Activated effector memory CD4-positive, alpha-beta T cell treated with anti-CD3 and anti-CD28 coated beads, Interleukin-2, amount 50 U/mL, for 16 hours (primary cell): ENCODE data around the gene HDHD5.

Experiments
- DNase-seq: peaks from one replicate; pipeline ENCODE4 v3.0.0-alpha.2; 2020

HDHD5 gene

DNA sequence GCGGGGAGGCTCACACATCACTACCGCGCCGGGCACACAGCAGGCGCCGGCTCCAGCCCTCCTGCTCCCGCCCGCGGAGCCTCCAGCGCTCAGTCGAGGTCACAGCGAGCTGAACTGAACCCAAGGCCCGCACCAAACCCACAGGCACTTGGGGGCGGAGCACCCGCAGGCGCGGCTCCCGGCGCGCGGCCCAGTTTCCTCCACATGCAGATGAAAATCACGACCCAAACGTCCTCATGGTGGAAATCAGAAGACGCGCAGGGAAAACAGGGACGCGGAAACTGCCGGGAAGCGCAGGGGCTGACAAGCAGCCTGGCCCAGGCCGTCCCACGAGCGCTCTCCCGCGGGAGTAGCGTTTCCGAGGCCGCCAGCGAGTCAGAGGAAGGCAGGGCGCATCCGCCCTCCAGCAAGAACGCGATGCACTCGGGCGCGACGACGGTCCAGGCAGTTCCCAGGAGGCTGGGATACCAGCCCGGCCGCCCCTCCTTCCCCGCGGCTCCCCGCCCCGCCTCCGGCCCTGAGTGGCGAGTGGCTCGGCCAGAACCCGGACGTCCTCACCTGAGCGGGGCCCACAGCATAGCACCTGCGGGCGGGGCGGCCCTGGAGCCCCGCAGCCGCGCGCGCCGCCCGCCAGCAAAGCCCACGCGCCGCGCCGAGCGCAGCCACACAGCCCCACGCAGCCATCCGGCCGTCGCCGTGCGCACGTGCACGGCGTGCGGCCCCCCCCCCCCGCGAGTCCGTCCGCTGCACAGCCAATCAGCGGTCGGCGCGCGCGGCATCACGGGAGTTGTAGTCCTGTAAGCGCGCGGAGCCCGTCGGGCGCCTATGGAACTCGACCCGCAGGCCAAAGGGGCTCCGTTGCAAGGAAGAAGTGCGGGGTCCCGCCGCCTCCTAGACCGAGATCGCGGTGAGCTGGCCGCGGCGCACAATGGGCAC, at the start of gene HDHD5:
Gene HDHD5 (minus strand): TSS at position 710 of the 936 bp plus-strand sequence. CDS start 26 bp downstream, at position 684.
- DNase-seq, result peak; percentile 96

DNA sequence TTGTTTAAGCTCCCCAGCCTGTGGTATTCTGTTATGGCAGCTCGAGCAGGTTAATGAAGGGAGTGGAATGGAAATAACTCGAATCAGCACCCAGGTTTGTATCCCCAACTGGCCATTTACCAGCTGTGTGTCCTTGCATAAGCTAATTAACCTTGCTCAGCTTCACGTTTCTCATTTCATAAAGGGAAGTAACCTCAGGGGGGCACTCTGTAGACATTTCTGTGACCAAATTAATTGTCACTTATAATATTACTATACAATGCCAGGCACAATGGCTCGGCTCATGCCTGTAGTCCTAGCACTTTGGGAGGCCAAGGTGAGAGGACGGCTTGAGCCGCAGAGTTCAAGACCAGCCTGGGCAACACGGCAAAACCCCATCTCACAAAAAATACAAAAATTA, 46.4 kb upstream of the HDHD5 start:
- no peak for DNase-seq

DNA sequence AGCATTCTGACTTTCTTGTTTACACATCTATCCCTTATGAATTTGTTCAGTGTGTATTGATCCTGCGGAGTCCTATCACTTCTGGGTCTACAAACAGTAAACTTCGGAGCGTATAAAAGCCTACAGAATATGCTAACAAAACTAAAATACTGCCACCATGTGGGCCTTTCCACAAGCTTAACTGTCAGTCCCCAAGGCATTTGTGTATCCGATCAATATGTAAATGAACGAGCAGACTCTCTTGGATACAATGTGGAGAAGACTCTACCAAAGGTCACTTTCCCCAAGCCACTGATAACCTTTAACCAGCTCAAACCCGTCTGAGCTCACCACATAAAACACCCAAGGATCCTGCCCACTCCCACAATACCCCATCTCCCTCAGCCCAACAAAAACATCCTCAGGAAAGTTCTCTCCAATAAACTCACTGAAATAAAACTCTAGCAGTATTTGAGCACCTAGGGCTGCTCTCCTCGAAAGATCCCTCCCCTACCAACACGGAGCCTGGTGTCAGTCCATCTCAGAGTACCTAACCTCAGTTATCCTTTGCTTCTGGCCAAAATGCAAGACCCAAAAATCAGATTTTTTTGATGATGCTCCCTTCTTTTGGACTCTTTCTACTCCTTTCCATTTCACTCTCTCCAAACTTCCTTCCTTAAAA, 42.3 kb upstream of the HDHD5 start:
- DNase-seq, result no peak

DNA sequence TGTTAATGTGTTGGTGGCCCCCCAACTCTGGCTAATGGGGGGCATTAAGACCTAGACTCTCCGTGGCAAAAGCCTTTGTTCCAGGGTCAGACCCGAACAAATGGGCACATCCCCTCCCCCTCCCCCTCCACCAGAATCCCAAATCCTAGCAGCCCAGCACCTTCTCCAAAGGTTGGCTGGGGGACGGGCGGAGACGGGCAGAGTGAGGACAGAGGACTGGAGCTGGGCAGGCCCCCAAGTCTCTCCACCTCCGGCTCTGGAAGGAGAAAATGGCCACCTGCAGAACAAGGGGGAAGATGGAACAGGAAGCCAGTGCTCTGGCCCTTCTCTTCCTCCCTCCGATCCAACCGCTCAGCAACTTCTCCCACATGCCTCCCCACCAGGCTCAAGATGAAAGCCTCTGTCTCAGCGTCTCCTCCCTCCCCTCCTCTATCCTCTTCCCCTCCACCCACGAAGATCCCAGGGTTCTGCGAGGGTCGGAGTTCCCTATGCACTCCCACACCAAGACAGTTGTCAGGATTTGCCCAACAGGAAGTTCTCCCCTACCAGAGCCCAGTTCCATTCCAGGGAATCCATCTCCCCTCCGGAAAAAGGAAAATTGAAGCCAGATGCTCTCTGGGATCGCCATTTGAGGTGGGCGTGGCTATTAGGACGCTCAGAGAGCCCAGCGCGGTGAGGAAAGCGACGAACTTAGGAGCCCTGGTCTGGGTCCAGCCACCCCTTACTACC, 40.1 kb upstream of the HDHD5 start:
- no peak for DNase-seq

DNA sequence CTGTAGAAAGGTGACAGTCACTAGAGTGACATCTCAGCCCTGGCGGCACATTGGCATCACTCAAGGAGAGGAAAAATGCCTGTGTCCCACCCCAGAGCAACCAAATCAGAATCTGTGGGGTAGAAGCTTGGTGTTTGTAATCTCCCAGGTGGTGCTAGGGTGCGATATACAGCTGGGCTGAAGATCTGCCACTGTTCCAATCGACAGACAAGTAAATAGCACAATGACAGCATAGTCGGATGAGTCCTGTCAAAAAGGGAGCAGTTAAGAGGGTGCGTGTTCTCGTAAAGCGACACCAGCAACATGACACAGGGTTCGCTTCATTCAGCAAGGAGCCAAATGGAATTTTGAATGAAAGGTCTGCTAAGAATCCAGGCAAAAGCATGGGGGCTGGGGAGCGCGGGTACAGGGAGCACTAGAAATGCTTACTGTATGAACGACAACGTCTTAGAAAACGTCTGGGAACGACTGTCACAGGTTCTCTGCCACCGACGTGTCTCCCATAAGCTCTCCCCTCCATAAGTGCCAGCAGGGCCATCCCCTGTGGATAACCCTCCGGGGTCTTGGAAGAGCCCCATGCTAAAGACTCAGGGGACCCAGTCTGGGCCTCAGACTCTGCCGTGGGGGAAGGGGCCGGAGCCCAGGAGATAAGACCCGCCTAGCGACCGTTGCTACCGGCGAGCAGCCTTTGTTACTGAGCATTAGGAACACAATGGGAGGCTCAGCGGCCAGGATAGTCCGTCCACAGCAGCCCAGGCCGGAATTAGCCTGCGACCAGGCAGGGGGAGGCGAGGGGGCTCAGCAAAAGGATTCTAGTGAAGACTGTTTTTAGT, 39.3 kb upstream of the HDHD5 start:
- no peak for DNase-seq

DNA sequence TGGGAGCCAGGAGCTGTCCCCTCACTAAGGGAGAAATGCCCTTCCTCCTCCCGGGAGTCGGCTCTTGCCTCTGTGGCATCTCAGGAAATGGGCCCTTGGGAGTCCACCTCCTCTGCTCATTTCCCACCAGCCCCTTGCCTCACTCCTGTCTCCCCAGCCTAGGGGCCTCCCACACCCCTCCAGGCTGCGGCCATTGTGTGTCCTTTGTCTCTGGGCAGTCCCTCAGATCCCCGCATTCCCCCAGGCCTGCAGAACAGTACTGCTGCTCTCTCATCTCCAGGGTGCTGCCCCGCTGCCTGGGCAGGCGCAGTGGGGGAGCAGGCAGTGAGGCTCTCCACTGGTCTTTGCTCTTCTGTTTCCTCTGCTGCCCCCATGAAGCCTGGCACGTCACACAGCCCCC, 35.1 kb upstream of the HDHD5 start:
- DNase-seq, result no peak

DNA sequence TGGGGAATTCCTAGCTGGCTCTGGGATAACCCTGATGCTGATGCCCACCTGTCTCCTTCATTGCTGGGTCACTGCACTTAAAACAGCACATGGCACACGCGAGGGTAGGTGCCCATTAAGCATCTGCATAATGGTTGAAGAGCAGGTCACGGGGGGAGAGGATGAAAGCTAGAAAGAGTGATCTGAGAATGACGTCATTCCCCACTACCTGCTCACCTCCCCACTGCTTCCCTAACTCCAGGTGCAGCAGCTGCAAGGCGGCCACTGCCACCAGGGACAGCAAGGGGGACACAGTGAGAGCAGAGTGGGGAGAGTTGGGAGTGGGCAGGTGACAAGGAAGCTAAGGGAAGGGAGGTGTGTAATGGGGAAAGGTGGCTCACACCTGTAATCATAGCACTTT, 33.1 kb upstream of the HDHD5 start:
- no peak for DNase-seq

DNA sequence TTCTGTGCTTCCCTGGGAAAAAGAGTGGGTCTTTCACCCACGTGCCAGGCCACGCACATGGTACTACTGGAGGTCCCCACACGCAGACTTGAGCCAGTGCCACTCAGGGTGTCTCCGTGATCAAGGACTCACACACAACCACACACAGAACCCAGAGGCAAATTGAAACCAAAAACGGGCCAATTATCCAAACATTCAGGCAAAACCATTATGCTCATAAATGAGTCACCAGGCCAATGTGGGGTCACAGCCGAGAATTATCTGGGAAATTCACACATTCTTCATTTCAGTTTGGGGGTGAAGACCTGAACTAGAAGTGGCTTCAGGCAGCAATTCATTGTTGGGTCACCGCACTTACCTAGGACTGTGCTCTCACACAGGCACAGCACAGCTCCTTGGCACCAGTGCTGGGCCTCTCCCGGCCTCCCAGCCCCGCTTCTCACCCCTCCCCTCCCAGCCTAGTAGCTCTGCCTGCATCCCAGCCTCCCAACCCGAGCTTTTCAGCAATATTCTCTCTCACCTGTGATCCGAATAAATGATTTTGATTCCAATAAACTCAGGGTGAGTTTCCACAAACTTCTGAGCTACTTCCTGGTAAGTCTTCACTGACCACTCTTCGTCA, 32.2 kb upstream of the HDHD5 start:
- no peak for DNase-seq

DNA sequence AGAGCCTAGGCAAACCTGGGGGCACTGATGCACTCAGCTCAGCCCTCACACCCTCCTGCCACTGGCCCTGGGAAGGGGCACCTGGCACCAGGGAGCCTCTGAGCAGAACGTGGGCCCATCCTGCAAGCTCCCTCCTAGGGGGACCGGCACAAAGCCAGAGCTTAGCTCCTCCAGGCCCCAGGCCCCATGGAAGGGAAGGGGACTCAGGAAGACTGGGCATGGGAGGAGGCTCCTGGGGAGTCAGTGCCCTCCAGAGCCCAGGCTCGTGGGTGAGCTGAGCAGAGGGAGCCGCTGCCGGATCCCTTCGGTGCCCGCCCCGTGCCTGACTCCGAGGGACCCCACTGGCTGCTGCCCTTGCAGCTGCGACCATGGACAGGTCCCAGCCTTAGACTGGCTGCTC, 31.6 kb upstream of the HDHD5 start:
- DNase-seq, result no peak

DNA sequence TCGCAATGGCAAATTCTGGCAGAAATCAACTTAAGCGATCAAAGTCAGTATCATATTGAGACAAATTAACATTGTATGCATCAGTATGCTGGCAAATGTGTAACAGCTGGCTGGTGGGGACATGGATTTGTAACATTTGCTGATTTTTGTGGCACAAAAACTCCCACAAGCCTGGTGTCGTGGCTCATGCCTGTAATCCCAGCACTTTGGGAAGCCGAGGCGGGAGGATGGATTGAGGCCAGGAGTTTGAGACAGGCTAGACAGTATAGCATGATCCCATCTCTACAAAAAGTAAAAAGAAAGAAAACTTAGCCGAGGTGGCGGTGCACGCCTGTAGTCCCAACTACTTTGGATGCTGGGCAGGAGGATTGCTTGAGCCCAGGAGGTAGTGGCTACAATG, 17.6 kb upstream of the HDHD5 start:
- no peak for DNase-seq

DNA sequence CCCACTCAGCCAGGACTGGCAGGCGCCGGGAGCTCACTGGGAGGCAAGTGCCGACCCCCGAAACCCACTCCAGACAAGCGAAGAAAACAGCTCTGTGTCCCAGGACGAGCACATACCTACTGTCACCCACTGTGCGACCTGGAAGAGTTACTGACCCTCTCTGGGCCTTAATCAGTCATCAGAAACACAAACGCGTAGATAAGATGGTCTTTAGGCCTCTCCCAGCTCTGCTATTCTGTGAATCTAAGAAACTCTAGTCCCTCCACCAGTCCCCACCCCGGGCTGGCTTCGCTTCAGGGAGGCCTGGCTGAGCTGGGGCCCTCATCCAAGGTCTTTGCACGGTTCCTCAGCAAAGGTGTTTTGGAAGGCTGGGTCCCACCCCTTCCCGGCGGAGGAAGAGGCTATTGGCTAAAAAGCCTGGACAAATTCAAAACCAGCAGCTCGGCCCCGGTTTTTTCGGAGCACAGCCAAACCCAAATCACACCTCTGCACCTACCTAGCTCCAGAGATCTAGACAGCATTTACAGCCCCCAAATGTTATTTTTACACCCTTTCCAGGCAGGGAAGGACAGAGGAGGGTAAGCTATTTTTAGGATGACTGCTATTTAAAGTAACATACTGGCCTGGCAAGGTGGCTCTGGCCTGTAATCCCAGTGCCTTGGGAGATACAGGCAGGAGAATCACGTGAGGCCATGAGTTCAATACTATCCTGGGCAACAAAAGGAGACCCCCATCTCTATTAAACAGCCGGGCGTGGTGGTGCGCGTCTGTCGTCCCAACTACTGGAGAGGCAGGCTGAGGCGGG, 13.2 kb upstream of the HDHD5 start:
- DNase-seq, result peak; percentile 63

DNA sequence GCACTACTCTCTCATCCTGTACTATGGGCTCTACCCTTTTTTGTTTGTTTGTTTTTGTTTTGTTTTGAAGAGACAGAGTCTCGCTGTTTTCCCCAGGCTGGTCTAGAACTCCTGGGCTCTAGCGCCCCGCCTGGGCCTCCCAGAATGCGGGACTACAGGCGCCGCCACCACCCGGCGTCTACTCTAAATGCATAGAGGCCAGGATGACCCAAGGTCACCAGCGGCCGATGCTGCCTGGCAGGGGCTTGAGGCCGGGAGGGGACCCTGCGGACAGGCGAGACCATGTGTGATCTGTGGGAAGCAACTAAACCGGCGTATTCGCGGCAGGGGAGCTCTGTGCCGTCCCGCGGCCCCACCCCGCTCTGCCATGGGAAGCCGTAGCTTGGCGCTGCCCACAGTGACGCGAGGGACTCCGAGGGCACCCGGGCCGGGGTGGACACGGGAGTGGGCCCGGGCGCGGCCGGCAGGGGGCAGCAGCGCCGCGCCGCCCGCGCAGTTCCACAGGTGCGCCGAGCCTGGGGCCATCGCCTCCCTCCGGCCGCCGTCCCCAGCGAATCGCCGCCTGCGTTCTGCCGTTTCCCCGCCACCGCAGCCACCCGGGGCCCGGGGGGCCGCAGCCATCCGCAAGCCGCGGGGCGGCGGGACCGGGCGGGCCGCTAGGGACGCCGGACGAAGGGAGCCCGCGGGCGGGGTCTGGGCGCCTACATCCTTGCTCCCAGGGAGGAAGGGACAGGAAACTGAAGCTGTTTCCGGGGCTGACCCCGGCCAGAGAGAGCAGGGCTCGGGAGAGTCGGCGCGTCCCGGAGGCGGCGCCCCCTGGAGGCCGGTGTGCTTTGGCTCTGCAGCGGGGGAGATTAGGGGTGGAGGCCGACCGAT, 12.3 kb upstream of the HDHD5 start:
- peak; percentile 91 for DNase-seq

DNA sequence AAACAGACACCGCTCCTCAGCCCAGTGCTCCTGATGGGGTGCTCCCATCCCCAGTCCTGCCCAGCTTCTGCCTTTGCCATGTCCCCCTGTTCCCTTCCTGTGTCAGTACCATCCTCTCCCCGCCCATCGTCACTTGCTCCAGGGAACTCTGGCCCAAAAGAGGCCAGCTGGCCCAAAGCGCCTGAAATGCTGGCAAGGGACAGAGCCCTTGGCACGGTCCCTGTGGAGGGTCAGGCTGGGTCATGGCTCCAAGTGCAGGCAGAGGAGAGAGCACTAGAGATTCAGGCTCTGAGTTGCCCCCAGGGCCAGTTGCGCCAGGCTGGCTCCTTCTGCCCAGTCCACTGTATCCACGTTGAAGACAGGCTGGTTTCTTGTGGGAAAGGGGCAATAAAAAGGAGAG, 8.4 kb upstream of the HDHD5 start:
- DNase-seq, result no peak

DNA sequence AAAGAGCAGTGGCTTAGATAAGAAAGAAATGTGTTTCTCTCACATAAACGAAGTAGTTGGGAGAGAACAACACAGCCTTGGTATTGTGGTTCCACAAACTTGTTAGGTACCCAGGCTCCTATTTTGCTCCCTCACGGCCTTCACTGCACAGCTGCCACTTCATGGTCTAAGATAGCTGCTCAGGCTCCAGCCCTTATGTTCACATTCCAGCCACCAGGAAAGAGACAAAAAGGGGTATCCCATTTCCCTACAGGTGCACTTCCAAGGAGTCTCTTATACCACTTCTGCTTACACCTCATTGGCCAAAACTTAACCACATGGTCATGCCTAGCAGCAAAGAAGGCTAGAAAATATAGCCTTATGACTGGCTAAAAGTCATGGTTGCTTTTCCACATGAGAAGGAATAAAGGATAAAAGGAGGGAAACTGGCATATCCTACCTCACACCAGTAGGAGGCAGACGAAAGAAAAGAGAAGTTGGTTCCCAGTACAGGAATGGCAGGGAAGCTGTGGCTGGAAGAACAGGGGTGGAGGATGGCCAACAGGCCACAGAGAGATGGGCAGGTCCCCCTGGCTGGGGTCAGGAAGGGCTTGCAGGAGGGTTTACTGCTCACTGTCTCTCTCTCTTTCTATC, 5.4 kb upstream of the HDHD5 start:
- no peak for DNase-seq

DNA sequence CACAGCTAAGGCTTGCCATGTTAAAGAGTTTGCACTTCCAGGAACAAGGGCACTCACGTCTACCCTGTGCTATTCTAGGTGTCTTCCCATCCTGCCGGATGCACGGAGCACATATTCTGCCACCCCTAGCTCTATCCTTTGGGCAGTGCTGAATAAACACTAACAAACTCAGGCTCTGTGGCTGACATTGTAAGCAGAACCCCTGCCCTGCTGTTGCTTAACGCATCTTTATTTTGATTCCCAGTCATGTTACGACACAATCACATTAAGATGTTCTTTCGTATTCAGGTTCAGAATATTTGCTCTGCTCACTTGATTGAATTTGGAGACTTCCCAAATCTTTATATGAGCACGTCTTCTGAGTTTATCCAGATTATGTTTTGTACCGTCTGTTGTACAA, 3.7 kb upstream of the HDHD5 start:
- DNase-seq, result no peak

DNA sequence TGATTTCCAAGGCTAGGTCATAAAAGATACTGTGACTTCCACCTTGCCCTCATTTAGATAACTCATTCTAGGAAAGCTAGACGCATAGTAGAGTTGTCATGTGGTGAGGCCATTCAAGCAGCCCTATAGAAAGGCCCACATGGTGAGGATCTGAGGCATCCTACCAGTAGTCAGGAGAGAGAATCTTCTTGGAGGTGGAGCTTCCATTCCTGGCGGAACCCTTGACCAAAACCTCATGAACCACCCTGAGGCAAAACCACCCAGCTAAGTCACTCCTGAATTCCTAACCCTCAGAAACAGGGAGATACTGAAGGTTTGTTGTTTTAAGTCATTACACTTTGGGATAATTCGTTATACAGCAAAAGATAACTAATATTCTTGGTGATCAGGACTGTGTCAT, 2.9 kb upstream of the HDHD5 start:
- no peak for DNase-seq

DNA sequence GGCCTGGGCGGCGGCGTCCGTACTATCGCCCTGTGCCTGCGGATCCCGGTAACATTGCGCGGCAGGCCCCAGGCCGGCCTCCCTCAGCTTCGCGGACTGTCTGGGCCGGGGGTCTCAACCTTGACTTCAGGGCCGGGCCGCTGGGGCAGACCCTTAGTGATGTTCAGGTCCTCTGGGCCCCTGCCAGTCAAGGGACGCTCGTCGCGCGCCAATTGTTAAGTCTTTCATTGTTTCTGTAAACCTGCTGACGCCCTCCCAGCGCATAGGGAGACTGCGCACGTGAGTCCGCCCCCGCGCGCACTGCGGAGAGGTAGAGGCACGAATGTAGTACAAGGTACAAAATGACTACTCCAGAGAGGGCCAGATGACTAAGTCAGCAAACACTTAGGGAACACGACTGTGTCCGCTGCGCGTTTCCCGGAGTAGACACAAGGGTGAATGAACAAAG, 451 bp upstream of the HDHD5 start:
- peak; percentile 85 for DNase-seq

DNA sequence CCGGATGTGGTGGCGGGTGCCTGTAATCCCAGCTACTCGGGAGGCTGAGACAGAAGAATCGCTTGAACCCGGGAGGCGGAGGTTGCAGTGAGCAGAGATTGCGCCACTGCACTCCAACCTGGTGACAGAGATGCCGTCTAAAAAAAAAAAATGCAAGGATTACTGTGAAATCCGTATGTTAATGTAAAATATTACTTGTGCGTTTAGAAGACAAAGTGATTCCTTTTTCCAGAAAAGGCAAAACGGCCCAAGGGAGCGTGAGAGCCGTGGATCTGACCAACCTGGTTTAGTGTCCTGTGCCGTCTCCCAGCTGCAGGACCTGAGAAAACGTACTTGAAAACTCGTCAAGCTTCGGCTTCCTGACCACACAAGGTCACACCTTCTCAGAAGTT, 905 bp downstream of the HDHD5 start:
- DNase-seq, result no peak

DNA sequence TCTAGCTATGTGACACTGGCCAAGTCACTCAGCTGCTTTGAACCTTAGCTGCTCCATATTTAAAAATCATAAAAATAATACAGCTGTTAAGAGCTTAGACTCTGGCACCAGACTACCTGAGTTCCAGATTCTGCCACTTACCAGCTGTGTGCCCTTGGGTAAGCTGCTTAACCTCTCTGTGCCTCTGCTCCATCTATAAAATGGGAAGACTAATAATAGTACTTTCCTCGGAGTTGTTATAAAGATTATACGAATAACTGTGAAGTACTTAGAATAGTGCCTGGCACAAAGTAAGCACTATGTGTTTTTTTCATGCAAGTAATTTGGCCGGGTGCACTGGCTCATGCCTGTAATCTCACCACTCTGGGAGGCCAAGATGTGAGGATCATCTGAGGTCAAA, 1.4 kb downstream of the HDHD5 start:
- DNase-seq, result no peak

DNA sequence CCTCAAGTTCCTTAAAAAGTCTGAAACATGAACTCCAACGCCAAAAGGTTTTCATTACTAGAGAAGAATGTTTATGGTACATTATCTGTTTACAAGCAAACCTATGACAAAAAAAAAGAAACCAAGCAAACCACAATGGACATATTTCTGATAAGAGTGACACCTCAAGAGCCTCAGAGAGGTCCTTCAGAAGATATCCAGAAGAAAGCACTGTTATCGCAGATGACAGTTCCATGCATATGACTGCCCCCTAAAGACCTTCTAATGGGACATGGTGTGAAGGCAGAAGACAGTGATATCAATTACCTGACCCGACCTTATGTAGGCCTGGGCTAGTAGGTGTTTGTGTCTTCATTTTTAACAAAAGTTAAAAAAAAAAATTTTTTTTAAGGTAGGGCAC, 3.1 kb downstream of the HDHD5 start:
- DNase-seq, result no peak
